ENCODE measurements around the gene SIRT2.
"Not testable (repeated sequence)": the region's sequence is repeated elsewhere in the genome, so short reads cannot be mapped to it uniquely, and the experiment has no call there.

DNA sequence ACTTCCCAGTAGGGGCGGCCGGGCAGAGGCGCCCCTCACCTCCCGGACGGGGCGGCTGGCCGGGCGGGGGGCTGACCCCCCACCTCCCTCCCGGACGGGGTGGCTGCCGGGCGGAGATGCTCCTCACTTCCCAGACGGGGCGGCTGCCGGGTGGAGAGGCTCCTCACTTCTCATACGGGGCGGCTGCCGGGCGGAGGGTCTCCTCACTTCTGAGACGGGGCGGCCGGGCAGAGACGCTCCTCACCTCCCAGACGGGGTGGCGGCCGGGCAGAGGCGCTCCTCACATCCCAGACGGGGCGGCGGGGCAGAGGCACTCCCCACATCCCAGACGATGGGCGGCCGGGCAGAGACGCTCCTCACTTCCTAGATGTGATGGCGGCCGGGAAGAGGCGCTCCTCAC is 43.7 kb downstream of the SIRT2 start:
- TF ChIP-seq, protein P1, sequence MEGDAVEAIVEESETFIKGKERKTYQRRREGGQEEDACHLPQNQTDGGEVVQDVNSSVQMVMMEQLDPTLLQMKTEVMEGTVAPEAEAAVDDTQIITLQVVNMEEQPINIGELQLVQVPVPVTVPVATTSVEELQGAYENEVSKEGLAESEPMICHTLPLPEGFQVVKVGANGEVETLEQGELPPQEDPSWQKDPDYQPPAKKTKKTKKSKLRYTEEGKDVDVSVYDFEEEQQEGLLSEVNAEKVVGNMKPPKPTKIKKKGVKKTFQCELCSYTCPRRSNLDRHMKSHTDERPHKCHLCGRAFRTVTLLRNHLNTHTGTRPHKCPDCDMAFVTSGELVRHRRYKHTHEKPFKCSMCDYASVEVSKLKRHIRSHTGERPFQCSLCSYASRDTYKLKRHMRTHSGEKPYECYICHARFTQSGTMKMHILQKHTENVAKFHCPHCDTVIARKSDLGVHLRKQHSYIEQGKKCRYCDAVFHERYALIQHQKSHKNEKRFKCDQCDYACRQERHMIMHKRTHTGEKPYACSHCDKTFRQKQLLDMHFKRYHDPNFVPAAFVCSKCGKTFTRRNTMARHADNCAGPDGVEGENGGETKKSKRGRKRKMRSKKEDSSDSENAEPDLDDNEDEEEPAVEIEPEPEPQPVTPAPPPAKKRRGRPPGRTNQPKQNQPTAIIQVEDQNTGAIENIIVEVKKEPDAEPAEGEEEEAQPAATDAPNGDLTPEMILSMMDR (IDR thresholded peaks at IDR 0.05 in 4 of 5, conservative IDR thresholded peaks at IDR 0.05 in 1 of 5), result not testable (repeated sequence)
- TF ChIP-seq POLR2A (IDR thresholded peaks at IDR 0.05), result not testable (repeated sequence)
